Tibial nerve (tissue), 4 donors: ENCODE data around the gene CDC42SE2. TPM values are rescaled to one million over a fixed set of nuclear protein-coding genes. Genes with fewer than 3 reads are reported as not detected.

Experiments used
- DNase-seq, 2 donors: peaks; one replicate each; pipeline ENCODE4 v3.0.0-alpha.2; 2019; ENCODE audit warnings: low spot score in 2 of 2
- H3K27ac ChIP-seq, 4 donors: fragments of 200-600 bp; sonication (generic) in 3 of 4; one replicate each; pipeline ENCODE4 v1.5.1; 2017 to 2019; ENCODE audit warnings: mild to moderate bottlenecking in 1 of 4
- H3K27me3 ChIP-seq, 2 donors: fragments of 200-600 bp; sonication (generic) in 1 of 2; one replicate each; pipeline versions ENCODE4 v1.5.1 to v1.6.0; 2017 to 2019
- H3K36me3 ChIP-seq, 3 donors: fragments of 200-600 bp; sonication (generic); one replicate each; pipeline ENCODE4 v1.5.1; 2018 to 2019
- H3K4me1 ChIP-seq, 4 donors: fragments of 200-600 bp; sonication (generic) in 3 of 4; one replicate each; pipeline ENCODE4 v1.5.1; 2017 to 2019
- H3K4me3 ChIP-seq, 4 donors: fragments of 200-600 bp; sonication (generic) in 3 of 4; one replicate each; pipeline ENCODE4 v1.5.1; 2017 to 2019; ENCODE audit warnings: mild to moderate bottlenecking in 1 of 4, moderate library complexity in 1 of 4
- H3K9me3 ChIP-seq, 4 donors: fragments of 200-600 bp; sonication (generic) in 3 of 4; one replicate each; pipeline ENCODE4 v1.5.1; 2017 to 2019
- CTCF ChIP-seq, 5 experiments: fragments of 200-600 bp in 3 of 5; fragments of 450-650 bp in 2 of 5; sonication (generic) in 3 of 5; IDR thresholded peaks; one replicate each; pipeline ENCODE4 v1.5.1; 2016 to 2019; ENCODE audit warnings: antibody characterized with exemption in 5 of 5, mild to moderate bottlenecking in 3 of 5, moderate library complexity in 2 of 5
- EP300 ChIP-seq, 2 donors: sonication (generic); formaldehyde crosslinking; IDR thresholded peaks; one replicate each; pipeline ENCODE4 v1.6.1; 2017; ENCODE audit warnings: antibody characterized with exemption in 2 of 2, mild to moderate bottlenecking in 1 of 2
- POLR2A ChIP-seq, 2 donors: fragments of 450-650 bp; IDR thresholded peaks; one replicate each; pipeline ENCODE4 v1.6.1; 2017; ENCODE audit warnings: antibody characterized with exemption in 2 of 2, mild to moderate bottlenecking in 2 of 2, moderate library complexity in 2 of 2
- WGBS, 2 donors: methylation state at CpG; one replicate each; pipeline ENCODE4 v1.1.5; 2018; 5-methylcytosine and 5-hydroxymethylcytosine counted together
- total RNA-seq, 4 donors: library from RNA; depleted of rRNA; stranded (reverse); fragments of >200 nt; gene quantifications; one replicate each; pipeline ENCODE4 v1.1.0, GENCODE V29; 2016

The CDC42SE2 gene
- total RNA-seq, 4 donors from 2014 or later, result 23.1 to 31.8 (median 28.0) TPM

GRCh38 chr5:131366428-131366827 lies 102.6 kb downstream of the CDC42SE2 start:
- Histone ChIP-seq H3K9me3 (no peaks in the 10 kb centered on the region), H3K27ac (no peak overlapping the region), H3K36me3 (peaks cover 0 to 4% (median 0%) of the 10 kb centered on the region in 3 donors), H3K27me3 (no peaks in the 10 kb centered on the region), H3K4me3 (no peak overlapping the region), H3K4me1 (no peaks in the 10 kb centered on the region)
- 93% methylated on average over 3 of the region's 3 CpGs for WGBS, 2 donors
- TF ChIP-seq CTCF (IDR thresholded peaks at IDR 0.05), result no peak
- TF ChIP-seq POLR2A (IDR thresholded peaks at IDR 0.05), result no peak
- TF ChIP-seq EP300 (IDR thresholded peaks at IDR 0.05), result no peak
- no peak for DNase-seq

GRCh38 chr5:131367219-131367860 lies 103.5 kb downstream of the CDC42SE2 start:
- WGBS, 2 donors, result 91 to 94% methylated on average over 4 of the region's 4 CpGs
- no peak overlapping the region for H3K4me3 ChIP-seq
- H3K9me3 ChIP-seq, result no peaks in the 10 kb centered on the region
- DNase-seq, result no peak
- no peaks in the 10 kb centered on the region for H3K27me3 ChIP-seq
- no peaks in the 10 kb centered on the region for H3K4me1 ChIP-seq
- no peak overlapping the region for H3K27ac ChIP-seq
- H3K36me3 ChIP-seq, result no peaks in the 10 kb centered on the region
- TF ChIP-seq CTCF (IDR thresholded peaks at IDR 0.05), result no peak
- TF ChIP-seq EP300 (IDR thresholded peaks at IDR 0.05), result no peak
- no peak for TF ChIP-seq POLR2A (IDR thresholded peaks at IDR 0.05)

GRCh38 chr5:131368866-131369265 lies 105.0 kb downstream of the CDC42SE2 start:
- TF ChIP-seq EP300 (IDR thresholded peaks at IDR 0.05) (no peak), POLR2A (IDR thresholded peaks at IDR 0.05) (no peak), CTCF (IDR thresholded peaks at IDR 0.05) (no peak)
- no peak overlapping the region for H3K4me3 ChIP-seq
- no peaks in the 10 kb centered on the region for H3K36me3 ChIP-seq
- whole genome bisulfite sequencing, 2 donors, result 88% methylated on average over 4 of the region's 4 CpGs
- H3K27me3 ChIP-seq, result no peaks in the 10 kb centered on the region
- no peaks in the 10 kb centered on the region for H3K9me3 ChIP-seq
- DNase-seq, result no peak
- H3K27ac ChIP-seq, result no peak overlapping the region
- peaks cover 0 to 6% (median 0%) of the 10 kb centered on the region in 4 donors for H3K4me1 ChIP-seq

- H3K27me3 ChIP-seq, result no peaks in the 10 kb centered on the region
- TF ChIP-seq CTCF (IDR thresholded peaks at IDR 0.05) (no peak), EP300 (IDR thresholded peaks at IDR 0.05) (no peak), POLR2A (IDR thresholded peaks at IDR 0.05) (no peak)
- no peak overlapping the region for H3K4me3 ChIP-seq
- H3K36me3 ChIP-seq, result no peaks in the 10 kb centered on the region
- no peaks in the 10 kb centered on the region for H3K9me3 ChIP-seq
- H3K27ac ChIP-seq, result no peak overlapping the region
- H3K4me1 ChIP-seq, result peaks cover 0 to 13% (median 0%) of the 10 kb centered on the region in 4 donors
- 69 to 73% methylated on average over 1 of the region's 1 CpG for WGBS, 2 donors
- DNase-seq, result no peak
Measured at GRCh38 chr5:131369558-131369957, 105.7 kb downstream of the CDC42SE2 start.

- WGBS, 2 donors, result 95 to 97% methylated on average over 2 of the region's 2 CpGs
- no peak for TF ChIP-seq EP300 (IDR thresholded peaks at IDR 0.05)
- no peak for TF ChIP-seq CTCF (IDR thresholded peaks at IDR 0.05)
- TF ChIP-seq POLR2A (IDR thresholded peaks at IDR 0.05), result no peak
- H3K27ac ChIP-seq, result no peak overlapping the region
Measured at GRCh38 chr5:131371835-131372234, 108.0 kb downstream of the CDC42SE2 start.

More at GRCh38 chr5:131371835-131372234, 108.0 kb downstream of the CDC42SE2 start:
- no peaks in the 10 kb centered on the region for H3K36me3 ChIP-seq
- peaks cover 0 to 19% (median 3%) of the 10 kb centered on the region in 4 donors for H3K4me1 ChIP-seq
- no peaks in the 10 kb centered on the region for H3K9me3 ChIP-seq
- no peak overlapping the region for H3K4me3 ChIP-seq
- no peaks in the 10 kb centered on the region for H3K27me3 ChIP-seq
- no peak for DNase-seq
